H1 (cell line): ENCODE data around the gene GPM6B. TPM values are rescaled to one million over a fixed set of nuclear protein-coding genes. Genes with fewer than 3 reads are reported as not detected.
A peak's percentile ranks its signal among the peaks of the same experiment; 100 is the strongest.

ENCODE experiments used
- BRCA1 ChIP-seq: IDR thresholded peaks from 2 replicates; pipeline ENCODE4 v1.6.1; 2012; ENCODE audit warnings: low read depth, low read length, improper control_type of control experiment
- polyA plus RNA-seq, 7 experiments: library from polyadenylated mRNA; depleted of rRNA in 3 of 7; stranded (reverse) in 5 of 7; unstranded in 2 of 7; fragments of >200 nt in 5 of 7; fragments of 200-250 nt in 2 of 7; gene quantifications; 1 replicate in 5 of 7; 2 replicates in 1 of 7; 4 replicates in 1 of 7; pipeline versions ENCODE4 v1.2.1 to v1.2.3, GENCODE V29; 2011 to 2013; ENCODE audit warnings: missing spikeins in 2 of 7, mixed read lengths in 2 of 7
- total RNA-seq: library from RNA; stranded (reverse); fragmentation: NEBNext Ultra II Directional; extraction: Animal tissue kit (Norgen Biotek cat#: 25700); gene quantifications from 2 replicates; pipeline ENCODE4 v1.2.1, GENCODE V29; 2021
- TF ChIP-seq, protein P1 (sequence below): fragments of 300-600 bp; sonication (generic); IDR thresholded peaks from 2 replicates; pipeline ENCODE4 v1.7.1; 2012; ENCODE audit warnings: low read length, moderate library complexity, mild to moderate bottlenecking, inconsistent platforms; ENCODE audit not compliant: insufficient replicate concordance
- TF ChIP-seq, protein P2 (sequence below): IDR thresholded peaks from 2 replicates; pipeline ENCODE4 v1.6.1; 2012; ENCODE audit warnings: inconsistent platforms

Gene GPM6B
- total and polyA plus RNA-seq, 2 of the 8 experiments (the other 6 are each of a cell fraction or from before 2014, with no cell fraction given) = 132 to 175 TPM

DNA sequence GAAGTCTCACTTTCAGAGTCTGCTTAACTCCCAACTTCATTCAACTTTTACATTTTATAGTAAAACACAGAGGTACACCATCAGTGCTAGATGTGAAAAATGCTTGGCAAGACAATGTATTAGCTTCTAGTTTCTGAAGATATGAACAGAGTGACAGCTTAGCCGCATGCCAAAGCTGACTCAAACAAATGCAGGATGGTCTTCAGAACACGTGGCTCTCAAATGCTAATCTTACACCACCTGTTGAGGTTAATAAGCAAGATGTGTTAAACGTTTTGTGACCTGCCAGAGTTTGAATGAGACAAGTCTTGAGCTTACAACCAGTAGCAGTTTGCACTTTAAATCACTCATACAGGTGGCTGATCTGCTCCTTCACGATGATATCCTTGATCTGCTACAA lies 18.9 kb upstream of the GPM6B start (continued):
- TF ChIP-seq, protein P1, sequence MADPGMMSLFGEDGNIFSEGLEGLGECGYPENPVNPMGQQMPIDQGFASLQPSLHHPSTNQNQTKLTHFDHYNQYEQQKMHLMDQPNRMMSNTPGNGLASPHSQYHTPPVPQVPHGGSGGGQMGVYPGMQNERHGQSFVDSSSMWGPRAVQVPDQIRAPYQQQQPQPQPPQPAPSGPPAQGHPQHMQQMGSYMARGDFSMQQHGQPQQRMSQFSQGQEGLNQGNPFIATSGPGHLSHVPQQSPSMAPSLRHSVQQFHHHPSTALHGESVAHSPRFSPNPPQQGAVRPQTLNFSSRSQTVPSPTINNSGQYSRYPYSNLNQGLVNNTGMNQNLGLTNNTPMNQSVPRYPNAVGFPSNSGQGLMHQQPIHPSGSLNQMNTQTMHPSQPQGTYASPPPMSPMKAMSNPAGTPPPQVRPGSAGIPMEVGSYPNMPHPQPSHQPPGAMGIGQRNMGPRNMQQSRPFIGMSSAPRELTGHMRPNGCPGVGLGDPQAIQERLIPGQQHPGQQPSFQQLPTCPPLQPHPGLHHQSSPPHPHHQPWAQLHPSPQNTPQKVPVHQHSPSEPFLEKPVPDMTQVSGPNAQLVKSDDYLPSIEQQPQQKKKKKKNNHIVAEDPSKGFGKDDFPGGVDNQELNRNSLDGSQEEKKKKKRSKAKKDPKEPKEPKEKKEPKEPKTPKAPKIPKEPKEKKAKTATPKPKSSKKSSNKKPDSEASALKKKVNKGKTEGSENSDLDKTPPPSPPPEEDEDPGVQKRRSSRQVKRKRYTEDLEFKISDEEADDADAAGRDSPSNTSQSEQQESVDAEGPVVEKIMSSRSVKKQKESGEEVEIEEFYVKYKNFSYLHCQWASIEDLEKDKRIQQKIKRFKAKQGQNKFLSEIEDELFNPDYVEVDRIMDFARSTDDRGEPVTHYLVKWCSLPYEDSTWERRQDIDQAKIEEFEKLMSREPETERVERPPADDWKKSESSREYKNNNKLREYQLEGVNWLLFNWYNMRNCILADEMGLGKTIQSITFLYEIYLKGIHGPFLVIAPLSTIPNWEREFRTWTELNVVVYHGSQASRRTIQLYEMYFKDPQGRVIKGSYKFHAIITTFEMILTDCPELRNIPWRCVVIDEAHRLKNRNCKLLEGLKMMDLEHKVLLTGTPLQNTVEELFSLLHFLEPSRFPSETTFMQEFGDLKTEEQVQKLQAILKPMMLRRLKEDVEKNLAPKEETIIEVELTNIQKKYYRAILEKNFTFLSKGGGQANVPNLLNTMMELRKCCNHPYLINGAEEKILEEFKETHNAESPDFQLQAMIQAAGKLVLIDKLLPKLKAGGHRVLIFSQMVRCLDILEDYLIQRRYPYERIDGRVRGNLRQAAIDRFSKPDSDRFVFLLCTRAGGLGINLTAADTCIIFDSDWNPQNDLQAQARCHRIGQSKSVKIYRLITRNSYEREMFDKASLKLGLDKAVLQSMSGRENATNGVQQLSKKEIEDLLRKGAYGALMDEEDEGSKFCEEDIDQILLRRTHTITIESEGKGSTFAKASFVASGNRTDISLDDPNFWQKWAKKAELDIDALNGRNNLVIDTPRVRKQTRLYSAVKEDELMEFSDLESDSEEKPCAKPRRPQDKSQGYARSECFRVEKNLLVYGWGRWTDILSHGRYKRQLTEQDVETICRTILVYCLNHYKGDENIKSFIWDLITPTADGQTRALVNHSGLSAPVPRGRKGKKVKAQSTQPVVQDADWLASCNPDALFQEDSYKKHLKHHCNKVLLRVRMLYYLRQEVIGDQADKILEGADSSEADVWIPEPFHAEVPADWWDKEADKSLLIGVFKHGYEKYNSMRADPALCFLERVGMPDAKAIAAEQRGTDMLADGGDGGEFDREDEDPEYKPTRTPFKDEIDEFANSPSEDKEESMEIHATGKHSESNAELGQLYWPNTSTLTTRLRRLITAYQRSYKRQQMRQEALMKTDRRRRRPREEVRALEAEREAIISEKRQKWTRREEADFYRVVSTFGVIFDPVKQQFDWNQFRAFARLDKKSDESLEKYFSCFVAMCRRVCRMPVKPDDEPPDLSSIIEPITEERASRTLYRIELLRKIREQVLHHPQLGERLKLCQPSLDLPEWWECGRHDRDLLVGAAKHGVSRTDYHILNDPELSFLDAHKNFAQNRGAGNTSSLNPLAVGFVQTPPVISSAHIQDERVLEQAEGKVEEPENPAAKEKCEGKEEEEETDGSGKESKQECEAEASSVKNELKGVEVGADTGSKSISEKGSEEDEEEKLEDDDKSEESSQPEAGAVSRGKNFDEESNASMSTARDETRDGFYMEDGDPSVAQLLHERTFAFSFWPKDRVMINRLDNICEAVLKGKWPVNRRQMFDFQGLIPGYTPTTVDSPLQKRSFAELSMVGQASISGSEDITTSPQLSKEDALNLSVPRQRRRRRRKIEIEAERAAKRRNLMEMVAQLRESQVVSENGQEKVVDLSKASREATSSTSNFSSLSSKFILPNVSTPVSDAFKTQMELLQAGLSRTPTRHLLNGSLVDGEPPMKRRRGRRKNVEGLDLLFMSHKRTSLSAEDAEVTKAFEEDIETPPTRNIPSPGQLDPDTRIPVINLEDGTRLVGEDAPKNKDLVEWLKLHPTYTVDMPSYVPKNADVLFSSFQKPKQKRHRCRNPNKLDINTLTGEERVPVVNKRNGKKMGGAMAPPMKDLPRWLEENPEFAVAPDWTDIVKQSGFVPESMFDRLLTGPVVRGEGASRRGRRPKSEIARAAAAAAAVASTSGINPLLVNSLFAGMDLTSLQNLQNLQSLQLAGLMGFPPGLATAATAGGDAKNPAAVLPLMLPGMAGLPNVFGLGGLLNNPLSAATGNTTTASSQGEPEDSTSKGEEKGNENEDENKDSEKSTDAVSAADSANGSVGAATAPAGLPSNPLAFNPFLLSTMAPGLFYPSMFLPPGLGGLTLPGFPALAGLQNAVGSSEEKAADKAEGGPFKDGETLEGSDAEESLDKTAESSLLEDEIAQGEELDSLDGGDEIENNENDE = no peak
- TF ChIP-seq, protein P2, sequence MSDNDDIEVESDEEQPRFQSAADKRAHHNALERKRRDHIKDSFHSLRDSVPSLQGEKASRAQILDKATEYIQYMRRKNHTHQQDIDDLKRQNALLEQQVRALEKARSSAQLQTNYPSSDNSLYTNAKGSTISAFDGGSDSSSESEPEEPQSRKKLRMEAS = peak; percentile 36; the same call in 1 of the 2 replicates
- TF ChIP-seq BRCA1 = no peak
